ENCODE measurements around the gene TMEM263. TPM values are rescaled to one million over a fixed set of nuclear protein-coding genes. Genes with fewer than 3 reads are reported as not detected.

The TMEM263 gene
- total and polyA plus RNA-seq, 2 donors (not counting 3 experiments of a cell fraction or from before 2014, with no cell fraction given) = 22.5 to 72.5 TPM

- H3K4me1 ChIP-seq (ENCODE audit: control insufficient read depth, extremely low read depth, insufficient read depth, low read length) = peaks cover 5% of the 10 kb centered on the region
- no peaks in the 10 kb centered on the region for H3K9me3 ChIP-seq (replicated peaks; ENCODE audit: control insufficient read depth, insufficient read depth, low read length)
- H3K9ac ChIP-seq (replicated peaks; ENCODE audit: extremely low read depth, insufficient read depth, low read length) = no peak overlapping the region
- H4K20me1 ChIP-seq (replicated peaks; ENCODE audit: control insufficient read depth, extremely low read depth, insufficient read depth, low read length) = no peaks in the 10 kb centered on the region
- no peak overlapping the region for H3K4me3 ChIP-seq (replicated peaks in 1 of 3; ENCODE audit: insufficient read depth in 1 of 3, low read depth in 1 of 3, low read length in 3 of 3)
- dilution Hi-C loops (cut with MboI; ENCODE audit: extremely low pct_ligation_motif_present, low sequenced_read_pairs) = no loop called here
- H2AFZ ChIP-seq (ENCODE audit: low read depth, low read length) = no peak overlapping the region
- FAIRE-seq (no peak), DNase-seq (ENCODE audit: low read depth, low spot score) (no peak)
- intact Hi-C loops (cut with micrococcal nuclease) = no loop called here
- CTCF ChIA-PET = no interaction called here
- H3K79me2 ChIP-seq (ENCODE audit: control insufficient read depth, insufficient read depth, low read length) = no peaks in the 10 kb centered on the region
- no TSS peak for BruUV-seq (replicated peaks)
- no peaks in the 10 kb centered on the region for H3K36me3 ChIP-seq (ENCODE audit: control insufficient read depth in 2 of 2, extremely low read depth in 1 of 2, insufficient read depth in 2 of 2, low read length in 2 of 2)
- POLR2A ChIA-PET = no interaction called here
- no peaks in the 10 kb centered on the region for H3K9me1 ChIP-seq (replicated peaks; ENCODE audit: control insufficient read depth, extremely low read depth, insufficient read depth, low read length)
- peaks cover 13 to 17% of the 10 kb centered on the region in 2 experiments for H3K27me3 ChIP-seq (ENCODE audit: control insufficient read depth in 2 of 2, insufficient read depth in 2 of 2, low read length in 2 of 2)
- TF ChIP-seq GATA2 (IDR thresholded peaks at IDR 0.05; ENCODE audit: insufficient read depth, insufficient read length, low read depth, low read length) = no peak
- no peak for TF ChIP-seq MAX (IDR thresholded peaks at IDR 0.05; ENCODE audit: insufficient read depth, insufficient read length)
- TF ChIP-seq MYC (IDR thresholded peaks at IDR 0.05; ENCODE audit: low read depth, low read length) = no peak
- TF ChIP-seq CTCF (IDR thresholded peaks at IDR 0.05; ENCODE audit: extremely low read depth in 1 of 2, insufficient read depth in 1 of 2, low read depth in 1 of 2, low read length in 2 of 2) = no peak
- no peak for TF ChIP-seq POLR2AphosphoS5 (IDR thresholded peaks at IDR 0.05; ENCODE audit: insufficient read depth, low read depth, low read length)
- TF ChIP-seq EZH2 (IDR thresholded peaks at IDR 0.05; ENCODE audit: borderline replicate concordance, low read depth, low read length, severe bottlenecking) = no peak
- TF ChIP-seq JUN (IDR thresholded peaks at IDR 0.05; ENCODE audit: borderline replicate concordance, insufficient read depth, insufficient read length, low read depth) = no peak
- TF ChIP-seq POLR2A (IDR thresholded peaks at IDR 0.05; ENCODE audit: low read depth, low read length) = no peak
- no peak for TF ChIP-seq FOS (IDR thresholded peaks at IDR 0.05; ENCODE audit: borderline replicate concordance, insufficient read depth, low read length)
- H3K27ac ChIP-seq (ENCODE audit: insufficient read depth, low read depth, low read length) = no peak overlapping the region
- H3K4me2 ChIP-seq (ENCODE audit: insufficient read depth, low read length) = no peak overlapping the region
Measured at GRCh38 chr12:106924268-106924861, 31.3 kb upstream of the TMEM263 start.
